Ureter (tissue), 1 donor: Measurements from ENCODE around the gene PRKAR2B. TPM values are rescaled to one million over a fixed set of nuclear protein-coding genes. Genes with fewer than 3 reads are reported as not detected.
A peak's percentile ranks its signal among the peaks of the same experiment; 100 is the strongest.

ENCODE experiments used
- DNase-seq: peaks from one replicate; pipeline ENCODE4 v3.0.0-alpha.2; 2020; ENCODE audit warnings: low spot score
- total RNA-seq: library from RNA; stranded (reverse); gene quantifications from one replicate; pipeline ENCODE4 v1.2.4, GENCODE V29; 2023
- donor health status: DM: yes; HTN: yes; CAD: no.

PRKAR2B gene
- total RNA-seq: 22.8 TPM

- DNase-seq: peak; percentile 71
Measured at GRCh38 chr7:107044347-107045194, at the start of gene PRKAR2B. TSS of gene PRKAR2B (plus strand) at chr7:107044705. CDS start at chr7:107044908, 203 bp downstream.

DNA sequence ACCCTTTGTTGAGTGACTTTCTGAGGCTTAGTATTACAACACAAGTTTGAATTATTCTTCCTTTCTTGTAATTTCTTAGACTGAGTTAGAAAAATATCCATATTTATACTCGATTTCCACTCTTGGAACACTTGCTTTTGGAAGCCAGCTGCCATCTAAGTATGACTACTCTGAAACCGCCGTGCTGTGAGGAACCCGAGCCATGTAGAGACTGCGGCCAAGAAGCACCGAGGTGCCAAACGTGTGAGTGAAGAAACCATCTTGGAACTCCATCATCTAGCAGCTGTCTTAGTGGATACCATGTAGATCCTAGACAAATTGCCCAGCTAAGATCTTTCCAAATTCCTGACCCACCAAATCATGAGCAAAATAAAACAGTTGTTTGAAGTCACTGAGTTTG is 49.7 kb upstream of the PRKAR2B start:
- DNase-seq: no peak

DNA sequence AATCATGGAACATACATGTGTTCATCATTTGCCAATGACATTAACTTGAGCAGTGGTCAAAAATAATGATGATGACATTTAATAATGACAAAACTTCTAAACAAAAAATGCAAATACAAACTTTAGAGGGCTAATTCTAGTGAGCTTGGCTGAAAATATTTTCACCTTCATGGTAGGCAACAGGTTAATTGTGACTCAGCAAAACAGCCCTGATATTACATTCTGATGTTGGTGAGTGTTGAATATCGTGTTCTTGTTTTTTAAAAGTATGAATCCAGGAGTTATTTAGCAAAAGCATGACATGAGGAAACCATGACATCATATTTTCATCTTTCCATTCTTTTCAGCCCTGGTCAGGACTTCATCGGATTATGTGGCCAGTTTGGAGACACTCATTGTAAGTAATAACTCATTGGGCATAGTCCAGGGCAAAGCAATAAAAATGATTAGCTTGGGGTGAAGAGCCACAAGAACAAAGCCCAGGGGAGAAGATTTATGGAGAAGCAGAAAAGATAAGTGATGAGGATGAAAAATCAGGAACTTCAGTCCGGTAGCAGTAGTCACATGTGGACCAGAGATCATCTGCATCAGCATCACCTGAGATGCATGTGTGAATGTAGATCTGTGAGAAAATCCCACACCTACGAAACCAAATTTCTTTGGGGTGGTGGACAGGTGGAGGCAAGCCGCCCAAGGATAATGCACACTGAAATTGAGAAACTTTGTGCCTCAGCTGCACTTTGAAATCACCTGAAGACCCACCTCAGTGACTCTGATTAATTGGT is 46.8 kb upstream of the PRKAR2B start:
- DNase-seq: no peak

- DNase-seq: no peak
Measured at GRCh38 chr7:106999023-106999422, 45.5 kb upstream of the PRKAR2B start.

DNA sequence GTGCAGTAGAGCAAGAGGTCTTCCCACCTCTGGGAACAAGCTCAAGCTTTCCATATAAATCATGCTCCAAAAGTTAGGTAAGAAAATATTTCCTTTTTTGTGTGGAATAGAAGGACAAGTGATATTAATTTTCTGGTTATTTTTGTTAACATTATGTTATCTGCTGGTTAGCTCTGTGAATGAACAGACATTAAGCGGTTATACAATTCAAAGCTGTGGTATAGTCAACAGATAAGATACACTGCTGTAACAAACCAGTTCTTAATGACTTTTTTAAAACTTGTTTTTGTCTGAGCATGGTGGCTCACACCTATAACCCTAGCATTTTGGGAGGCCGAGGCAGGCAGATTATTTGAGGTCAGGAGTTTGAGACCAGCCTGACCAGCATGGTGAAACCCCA is 43.0 kb upstream of the PRKAR2B start:
- no peak for DNase-seq

- no peak for DNase-seq
Measured at GRCh38 chr7:107002126-107002525, 42.4 kb upstream of the PRKAR2B start.

DNA sequence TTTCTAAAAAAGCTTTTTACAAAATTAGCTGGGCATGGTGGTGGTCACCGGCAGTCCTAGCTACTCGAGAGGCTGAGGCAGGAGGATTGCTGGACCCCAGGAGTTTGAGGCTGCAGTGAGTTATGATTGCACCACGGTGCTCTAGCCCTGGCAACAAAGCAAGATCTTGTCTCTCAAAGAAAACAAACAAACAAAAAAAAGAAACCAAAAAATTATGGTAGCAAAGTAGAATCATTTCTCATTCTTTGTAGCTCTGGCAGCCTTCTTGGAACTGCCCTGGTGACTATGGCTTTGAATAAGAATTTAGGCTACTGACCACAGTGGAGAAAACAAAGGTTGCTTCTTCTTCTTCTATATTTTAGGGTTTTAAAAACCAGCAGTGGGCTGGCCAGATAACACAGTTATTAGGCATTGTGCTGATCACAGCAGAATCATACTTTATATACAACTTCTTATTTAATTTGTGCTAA is 41.9 kb upstream of the PRKAR2B start:
- DNase-seq: no peak

GRCh38 chr7:107007007-107007891 is 37.3 kb upstream of the PRKAR2B start:
- DNase-seq: no peak

GRCh38 chr7:107007892-107008287 is 36.6 kb upstream of the PRKAR2B start:
- no peak for DNase-seq

- DNase-seq: no peak
Measured at GRCh38 chr7:107009846-107010203, 34.7 kb upstream of the PRKAR2B start.

GRCh38 chr7:107012691-107013090 is 31.8 kb upstream of the PRKAR2B start:
- DNase-seq: no peak

DNA sequence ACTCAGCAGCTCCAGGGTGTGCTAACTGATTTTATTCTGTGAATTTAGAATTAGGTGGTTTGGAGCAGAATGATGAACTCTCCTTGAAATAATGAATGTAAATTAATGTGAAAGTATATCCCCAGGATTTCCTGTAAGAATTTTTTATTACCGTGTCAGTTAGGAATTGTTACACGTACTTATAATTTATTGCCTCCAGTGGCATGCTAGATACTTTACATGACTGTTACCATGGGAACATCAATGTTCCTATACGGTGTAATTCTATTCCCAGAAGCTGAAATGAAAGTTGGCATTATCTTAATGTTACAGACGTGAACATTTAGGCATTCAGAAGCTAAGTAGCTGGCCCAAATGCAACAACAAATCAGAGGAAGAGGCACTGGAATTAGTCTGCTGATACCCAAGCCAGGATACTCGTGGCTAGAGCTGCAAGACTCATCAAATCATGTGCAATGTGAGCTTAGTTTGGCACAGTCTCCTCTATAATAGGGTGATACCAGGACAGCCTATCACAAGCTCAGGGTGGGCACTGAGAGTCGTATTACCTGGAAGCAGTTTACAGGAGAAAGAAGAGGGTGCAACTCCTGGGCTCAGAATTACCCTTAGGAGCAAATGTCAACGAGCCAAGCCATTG is 30.0 kb upstream of the PRKAR2B start:
- no peak for DNase-seq

DNA sequence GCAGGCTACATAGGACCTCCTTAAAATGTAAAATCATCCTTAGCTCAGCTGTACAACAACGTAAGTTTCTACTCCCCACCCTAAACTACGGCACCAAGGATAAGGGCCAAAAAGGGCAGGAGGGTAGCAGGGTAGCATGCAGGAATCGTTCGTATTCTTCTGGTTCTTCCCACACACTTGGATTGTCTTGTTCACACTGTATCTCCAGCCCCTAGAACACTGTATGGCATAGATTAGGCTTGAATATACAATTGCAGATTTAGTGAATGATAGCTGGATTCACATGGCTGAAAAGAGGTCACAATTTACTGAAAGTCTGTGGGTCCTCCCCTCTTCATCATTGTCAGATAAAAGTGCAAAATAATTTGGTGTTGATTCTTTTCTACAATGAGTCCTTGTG is 28.2 kb upstream of the PRKAR2B start:
- DNase-seq: no peak

- DNase-seq: no peak
Measured at GRCh38 chr7:107017965-107018719, 26.4 kb upstream of the PRKAR2B start.

- no peak for DNase-seq
Measured at GRCh38 chr7:107020400-107020799, 24.1 kb upstream of the PRKAR2B start.

DNA sequence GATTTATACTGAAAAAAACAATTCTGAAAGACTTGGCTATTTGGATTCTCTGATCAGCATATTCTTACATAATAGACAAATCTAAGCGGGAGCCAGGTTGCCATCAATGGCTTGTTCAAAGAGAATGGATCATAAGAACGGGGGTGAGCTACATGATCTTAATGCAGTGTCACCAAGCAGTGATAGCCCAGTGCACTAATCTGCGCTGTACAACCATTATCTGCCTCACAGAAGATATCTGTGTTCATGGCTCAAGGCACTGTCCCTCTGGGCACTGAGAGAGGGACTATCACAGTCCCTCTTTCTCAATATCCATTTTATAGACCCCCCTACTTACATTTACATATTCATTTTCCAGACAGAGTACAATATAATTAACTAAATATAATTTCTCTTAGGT is 22.9 kb upstream of the PRKAR2B start:
- DNase-seq: no peak

DNA sequence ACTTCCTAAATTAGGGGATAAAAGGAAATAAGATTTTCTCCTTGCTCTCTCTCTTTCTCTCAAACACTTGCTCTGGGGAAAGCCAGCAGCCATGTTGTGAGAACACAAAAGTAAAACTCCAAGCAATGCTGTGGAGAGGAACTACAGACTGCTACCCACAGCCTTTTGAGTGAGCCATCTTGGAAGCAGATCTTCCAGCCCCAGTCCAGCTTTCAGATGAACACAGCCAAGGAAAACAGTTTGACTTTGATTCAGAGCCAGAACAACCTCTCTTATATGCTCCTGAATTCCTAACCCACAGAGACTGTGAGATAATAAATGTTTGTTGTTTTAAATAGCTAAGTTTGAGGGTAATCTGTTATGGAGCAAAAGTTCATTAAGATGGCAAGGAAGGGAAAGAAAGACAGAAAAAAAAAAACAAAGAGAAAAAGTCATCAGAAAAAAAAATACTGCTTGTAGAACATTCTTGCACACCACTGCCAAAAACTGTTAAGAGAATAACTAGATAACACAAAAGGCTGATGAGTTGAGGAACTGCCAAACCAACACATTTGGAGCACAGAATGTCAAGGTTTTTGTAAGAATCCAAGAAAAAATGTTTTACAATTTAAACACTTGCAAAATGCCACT is 20.9 kb upstream of the PRKAR2B start:
- DNase-seq: no peak

GRCh38 chr7:107024906-107025305 is 19.6 kb upstream of the PRKAR2B start:
- DNase-seq: no peak

DNA sequence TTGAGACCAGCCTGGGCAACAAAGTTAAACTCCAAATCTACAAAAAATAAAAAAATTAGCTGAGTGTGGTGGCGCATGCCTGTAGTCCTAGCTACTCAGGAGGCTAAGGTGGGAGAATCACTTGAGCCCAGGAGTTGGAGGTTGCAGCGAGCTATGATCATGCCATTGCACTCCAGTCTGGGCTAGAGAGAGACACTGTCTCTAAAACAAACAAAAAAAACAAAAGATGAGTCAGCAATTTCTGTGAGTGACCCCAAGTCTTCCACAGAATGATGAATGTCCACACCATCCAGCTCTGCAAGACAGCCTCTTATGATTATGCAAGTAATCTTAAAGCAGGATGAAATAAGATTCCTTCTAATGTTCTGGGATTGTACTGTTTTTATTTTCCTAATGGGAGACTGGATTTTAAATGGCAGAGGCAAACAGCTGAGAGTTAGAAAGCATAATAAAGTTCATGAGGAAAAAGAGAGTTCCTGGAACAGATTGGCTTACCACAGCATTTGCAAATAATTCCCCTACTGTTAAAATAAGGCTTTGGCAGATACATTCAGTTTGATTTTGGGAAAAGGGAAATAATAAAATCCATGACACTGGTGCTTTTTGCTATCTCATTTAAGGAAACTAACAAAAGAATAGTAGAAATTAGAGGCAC is 18.9 kb upstream of the PRKAR2B start:
- no peak for DNase-seq

DNA sequence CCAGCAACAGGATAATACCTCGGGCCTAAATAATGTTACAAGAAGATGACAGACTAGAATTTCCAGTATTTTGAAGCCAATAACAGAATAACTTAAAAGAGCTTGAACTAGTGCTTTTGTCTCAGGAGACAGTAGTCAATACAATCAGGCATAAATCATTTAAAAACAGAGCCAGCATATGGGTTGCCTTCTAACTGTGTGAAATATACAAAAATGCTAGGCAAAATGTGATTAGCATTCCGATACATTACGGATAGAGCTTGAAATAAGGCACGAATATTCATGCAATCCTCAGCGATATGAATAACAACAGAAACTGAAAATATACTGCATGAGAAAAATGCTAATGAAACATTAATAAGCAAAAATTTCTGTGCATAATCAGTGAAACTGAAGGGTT is 18.3 kb upstream of the PRKAR2B start:
- no peak for DNase-seq
